NCI-H2227 (cell line): ENCODE measurements around the gene TAC1.
"Not testable (repeated sequence)": the region's sequence is repeated elsewhere in the genome, so short reads cannot be mapped to it uniquely, and the experiment has no call there.

Source experiments
- DNase-seq: peaks from one replicate; lab custom pipeline; 2025; ENCODE audit not compliant: unreplicated experiment; lab: John Stamatoyannopoulos, UW

TAC1 gene

DNA sequence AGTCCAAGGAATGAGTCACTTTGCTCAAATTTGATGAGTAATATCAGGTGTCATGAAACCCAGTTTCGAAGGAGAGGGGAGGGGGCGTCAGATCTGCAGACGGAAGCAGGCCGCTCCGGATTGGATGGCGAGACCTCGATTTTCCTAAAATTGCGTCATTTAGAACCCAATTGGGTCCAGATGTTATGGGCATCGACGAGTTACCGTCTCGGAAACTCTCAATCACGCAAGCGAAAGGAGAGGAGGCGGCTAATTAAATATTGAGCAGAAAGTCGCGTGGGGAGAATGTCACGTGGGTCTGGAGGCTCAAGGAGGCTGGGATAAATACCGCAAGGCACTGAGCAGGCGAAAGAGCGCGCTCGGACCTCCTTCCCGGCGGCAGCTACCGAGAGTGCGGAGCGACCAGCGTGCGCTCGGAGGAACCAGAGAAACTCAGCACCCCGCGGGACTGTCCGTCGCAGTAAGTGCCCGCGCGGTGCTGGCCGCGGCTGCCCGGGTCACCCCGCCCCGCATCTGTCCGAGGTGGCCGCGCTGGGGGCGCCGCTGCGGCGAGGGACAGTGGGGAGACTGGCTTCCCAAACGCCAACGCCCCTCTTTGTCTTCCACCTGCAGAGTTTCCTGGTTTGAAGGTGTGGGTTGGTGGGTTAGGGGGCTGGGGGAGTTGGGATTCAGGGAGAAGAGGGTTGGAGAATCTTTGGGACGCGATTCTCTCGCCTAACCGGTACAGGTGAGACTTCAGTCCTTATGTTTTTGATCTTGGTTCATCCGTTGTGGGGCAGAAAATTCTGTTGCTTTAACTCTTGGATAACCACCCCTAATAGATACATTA is at the start of gene TAC1:
TAC1 (plus strand) TSS at position 351 of the 829 bp plus-strand sequence. CDS start 527 bp downstream, outside the sequence.
- peak; percentile 31 for DNase-seq

- DNase-seq: no peak
Observed at GRCh38 chr7:97685952-97686351, 45.9 kb upstream of the TAC1 start.

DNA sequence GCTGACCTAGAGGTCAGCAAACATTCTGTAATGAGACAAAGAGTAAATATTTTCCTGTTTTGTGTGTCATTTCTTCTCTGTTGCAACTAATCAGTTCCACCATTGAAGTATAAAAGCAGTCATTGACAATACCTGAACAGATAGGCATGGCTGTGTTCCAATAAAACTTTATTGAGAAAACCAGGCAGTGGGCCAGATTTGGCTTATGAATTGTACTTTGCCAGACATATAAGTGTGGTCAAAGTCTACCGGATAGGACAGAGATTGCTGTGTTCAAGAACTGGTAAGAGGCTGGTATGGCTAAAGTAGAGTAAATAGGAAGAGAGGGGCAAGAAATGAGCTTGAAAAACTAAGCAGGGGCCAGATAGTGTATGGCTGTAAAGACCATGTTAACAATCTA is 38.3 kb upstream of the TAC1 start:
- DNase-seq: no peak

DNA sequence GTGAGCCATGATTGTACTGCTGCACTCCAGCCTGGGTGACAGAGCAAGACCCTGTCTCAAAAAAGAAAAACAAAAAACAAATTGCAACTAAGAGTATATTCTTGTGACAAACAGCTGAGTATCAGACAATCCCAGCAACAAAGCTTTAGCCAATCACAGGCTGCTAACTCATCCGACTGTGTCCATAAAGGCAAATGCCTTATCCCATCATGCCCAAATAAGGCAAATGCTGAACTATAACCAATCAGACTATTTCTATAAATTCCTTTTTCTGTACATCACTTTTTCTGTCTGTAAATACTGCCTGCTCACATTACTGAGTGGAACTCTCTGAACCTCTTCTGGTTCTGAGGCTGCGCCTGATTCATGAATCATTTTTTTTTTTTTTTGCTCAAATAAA is 37.5 kb upstream of the TAC1 start:
- DNase-seq: no peak

GRCh38 chr7:97697396-97697795 is 34.5 kb upstream of the TAC1 start:
- DNase-seq: no peak

GRCh38 chr7:97722386-97722785 is 9.5 kb upstream of the TAC1 start:
- DNase-seq: no peak

GRCh38 chr7:97732565-97733275 is 834 bp downstream of the TAC1 start:
- no peak for DNase-seq

- peak; percentile 48 for DNase-seq
Observed at GRCh38 chr7:97733276-97734161, 1.6 kb downstream of the TAC1 start.

- no peak for DNase-seq
Observed at GRCh38 chr7:97734255-97734654, 2.4 kb downstream of the TAC1 start.

- no peak for DNase-seq
Observed at GRCh38 chr7:97735075-97735474, 3.2 kb downstream of the TAC1 start.

DNA sequence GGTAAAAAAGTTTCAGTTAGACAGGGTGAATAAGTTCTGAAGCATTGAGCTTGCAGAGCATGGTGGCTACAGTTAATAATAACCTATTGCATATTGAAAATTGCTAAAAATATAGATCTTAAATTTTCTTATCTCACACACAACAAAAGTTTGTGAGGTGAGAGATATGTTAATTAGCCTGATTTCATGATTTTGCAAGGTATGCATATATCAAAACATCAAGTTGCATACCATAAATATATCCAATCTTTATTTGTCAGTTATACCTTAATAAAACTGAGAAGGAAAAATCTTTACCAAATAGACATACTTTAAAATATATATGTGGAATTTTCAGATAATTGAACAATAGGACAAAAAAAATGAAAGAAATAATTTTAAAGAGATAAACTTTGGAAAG is 16.6 kb downstream of the TAC1 start:
- no peak for DNase-seq

- DNase-seq: no peak
Observed at GRCh38 chr7:97751566-97751965, 19.7 kb downstream of the TAC1 start.

- DNase-seq: no peak
Observed at GRCh38 chr7:97752215-97752614, 20.3 kb downstream of the TAC1 start.

- no peak for DNase-seq
Observed at GRCh38 chr7:97757824-97758223, 25.9 kb downstream of the TAC1 start.

DNA sequence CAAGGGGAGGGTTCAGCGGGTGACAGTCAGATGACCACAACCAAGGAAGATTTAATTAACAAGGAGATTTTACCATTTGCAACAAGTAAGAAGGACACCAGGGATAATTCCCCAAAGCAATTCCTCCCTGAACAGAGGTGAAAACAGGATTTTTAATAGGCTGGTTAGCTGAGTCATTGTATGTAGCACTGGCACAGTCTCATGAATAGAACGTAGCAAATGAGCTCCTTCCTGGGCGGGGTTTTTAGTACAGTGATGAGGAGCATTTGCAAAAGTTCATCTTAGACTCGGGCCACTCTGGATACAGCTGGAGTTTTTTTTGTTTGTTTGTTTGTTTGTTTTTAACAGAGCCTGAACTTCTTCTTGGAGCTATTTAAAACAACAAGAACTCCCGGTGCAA is 39.0 kb downstream of the TAC1 start:
- no peak for DNase-seq

DNA sequence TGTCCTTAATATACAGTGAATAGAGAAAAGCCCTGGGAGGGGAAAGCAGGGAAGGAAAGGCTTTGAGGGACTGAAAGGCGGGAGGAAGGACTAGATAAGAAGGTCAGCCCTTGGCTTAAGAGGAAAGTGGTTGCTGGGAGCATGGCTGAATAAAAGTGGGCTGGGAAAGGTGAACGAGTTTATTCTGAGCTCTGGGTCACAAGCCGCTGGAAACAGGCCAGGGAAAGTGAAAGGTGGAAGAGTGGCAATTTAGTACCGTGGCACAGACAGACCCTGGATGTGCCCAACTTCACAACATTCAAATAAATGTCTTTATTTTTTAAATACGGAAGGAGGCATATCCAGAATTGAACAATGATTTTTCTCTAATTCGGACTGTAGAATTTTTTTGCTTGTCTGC is 39.7 kb downstream of the TAC1 start:
- no peak for DNase-seq

GRCh38 chr7:97772045-97772901 is 40.4 kb downstream of the TAC1 start:
- DNase-seq: no peak

DNA sequence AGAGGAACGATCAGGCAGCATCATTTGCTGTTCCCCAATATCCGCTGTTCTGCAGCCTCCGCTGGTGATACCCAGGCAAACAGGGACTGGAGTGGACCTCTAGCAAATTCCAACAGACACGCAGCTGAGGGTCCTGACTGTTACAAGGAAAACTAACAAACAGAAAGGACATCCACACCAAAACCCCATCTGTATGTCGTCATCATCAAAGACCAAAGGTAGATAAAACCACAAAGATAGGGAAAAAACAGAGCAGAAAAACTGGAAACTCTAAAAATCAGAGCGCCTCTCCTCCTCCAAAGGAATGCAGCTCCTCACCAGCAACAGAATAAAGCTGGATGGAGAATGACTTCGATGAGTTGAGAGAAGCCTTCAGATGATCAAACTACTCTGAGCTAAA is 54.5 kb downstream of the TAC1 start:
- not testable (repeated sequence) for DNase-seq
